GM12873 (cell line): ENCODE results near the gene SMIM31.

Experiments used
- TF ChIP-seq, protein P1 (sequence below): IDR thresholded peaks from 2 replicates; pipeline ENCODE4 v1.5.1; 2012; ENCODE audit warnings: low read depth, mild to moderate bottlenecking, moderate library complexity, low read length, control low read depth; ENCODE audit not compliant: insufficient read depth; ENCODE audit errors: missing control alignments

The SMIM31 gene

DNA sequence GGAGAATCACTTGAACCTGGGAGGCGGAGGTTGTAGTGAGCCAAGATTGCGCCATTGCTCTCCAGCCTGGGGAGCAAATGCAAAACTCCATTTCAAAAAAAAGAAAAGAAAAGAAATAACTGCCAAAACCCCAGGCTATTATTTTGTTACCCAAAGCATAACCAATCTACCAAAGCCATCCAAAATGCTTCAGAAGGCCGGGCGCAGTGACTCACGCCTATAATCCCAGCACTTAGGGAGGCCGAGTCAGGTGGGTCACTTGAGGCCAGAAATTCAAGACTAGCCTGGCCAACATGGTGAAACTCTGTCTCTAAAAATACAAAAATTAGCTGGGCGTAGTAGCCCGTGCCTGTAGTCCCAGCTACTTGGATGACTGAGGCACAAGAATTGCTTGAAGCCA is 49.8 kb downstream of the SMIM31 start:
- TF ChIP-seq, protein P1, sequence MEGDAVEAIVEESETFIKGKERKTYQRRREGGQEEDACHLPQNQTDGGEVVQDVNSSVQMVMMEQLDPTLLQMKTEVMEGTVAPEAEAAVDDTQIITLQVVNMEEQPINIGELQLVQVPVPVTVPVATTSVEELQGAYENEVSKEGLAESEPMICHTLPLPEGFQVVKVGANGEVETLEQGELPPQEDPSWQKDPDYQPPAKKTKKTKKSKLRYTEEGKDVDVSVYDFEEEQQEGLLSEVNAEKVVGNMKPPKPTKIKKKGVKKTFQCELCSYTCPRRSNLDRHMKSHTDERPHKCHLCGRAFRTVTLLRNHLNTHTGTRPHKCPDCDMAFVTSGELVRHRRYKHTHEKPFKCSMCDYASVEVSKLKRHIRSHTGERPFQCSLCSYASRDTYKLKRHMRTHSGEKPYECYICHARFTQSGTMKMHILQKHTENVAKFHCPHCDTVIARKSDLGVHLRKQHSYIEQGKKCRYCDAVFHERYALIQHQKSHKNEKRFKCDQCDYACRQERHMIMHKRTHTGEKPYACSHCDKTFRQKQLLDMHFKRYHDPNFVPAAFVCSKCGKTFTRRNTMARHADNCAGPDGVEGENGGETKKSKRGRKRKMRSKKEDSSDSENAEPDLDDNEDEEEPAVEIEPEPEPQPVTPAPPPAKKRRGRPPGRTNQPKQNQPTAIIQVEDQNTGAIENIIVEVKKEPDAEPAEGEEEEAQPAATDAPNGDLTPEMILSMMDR, result no peak

DNA sequence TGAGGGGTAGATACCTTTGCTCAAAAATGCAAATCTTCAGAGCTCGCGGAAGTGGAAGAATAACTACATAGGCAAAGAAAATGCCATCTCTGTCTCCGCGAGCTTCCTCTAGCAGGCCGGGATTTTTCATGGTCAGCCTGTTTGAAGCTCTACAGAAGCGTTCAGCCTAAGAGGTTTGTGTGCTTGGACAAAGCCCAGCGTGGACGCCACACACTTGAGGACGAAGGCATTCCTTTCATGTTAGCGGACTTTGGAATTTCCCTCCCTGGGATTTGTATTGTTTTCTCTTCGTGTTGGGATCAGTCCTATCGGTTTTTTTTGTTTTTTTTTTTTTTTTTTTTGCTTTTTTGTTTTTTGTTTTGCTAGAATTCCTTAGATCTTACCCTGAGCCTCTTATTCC is 53.7 kb downstream of the SMIM31 start:
- TF ChIP-seq, protein P1, result no peak

DNA sequence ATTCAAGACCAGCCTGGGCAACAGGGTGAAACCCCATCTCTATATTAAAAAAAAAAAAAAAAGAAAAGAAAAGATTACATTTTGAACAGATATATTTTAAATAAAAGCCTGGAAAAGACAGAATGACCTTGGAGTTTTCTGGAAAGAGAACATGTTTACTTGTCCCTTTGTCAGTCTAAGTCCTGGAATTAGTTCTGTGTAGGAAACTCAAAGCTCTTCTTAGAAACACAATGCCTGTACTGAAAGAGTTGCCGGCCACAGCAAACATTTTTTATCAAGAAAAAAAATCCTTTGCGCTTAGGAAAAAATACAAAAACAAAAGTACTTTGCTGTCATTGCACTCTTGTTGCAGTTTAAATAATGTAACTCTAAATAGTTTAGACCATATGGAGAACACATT is 59.6 kb downstream of the SMIM31 start:
- TF ChIP-seq, protein P1, result no peak

DNA sequence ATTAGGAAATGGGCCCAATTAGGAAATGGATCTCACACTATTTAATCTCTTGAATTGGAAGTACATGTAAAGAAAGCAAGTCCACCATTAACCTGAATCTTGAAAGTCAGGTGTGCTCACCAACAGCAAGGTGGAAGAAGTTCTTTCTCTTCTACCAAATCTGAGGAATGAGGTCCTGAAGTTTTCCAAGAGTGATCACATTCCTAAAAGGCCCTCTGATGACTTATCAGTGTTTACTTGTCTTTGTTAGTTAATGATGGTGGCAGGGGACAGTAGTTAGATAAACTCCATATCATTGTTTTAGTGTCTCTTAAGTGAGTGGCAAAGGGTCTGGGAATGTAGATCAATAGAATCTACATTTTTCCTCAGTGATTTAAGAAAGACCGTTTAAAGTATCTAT is 61.8 kb downstream of the SMIM31 start:
- TF ChIP-seq, protein P1, result no peak

DNA sequence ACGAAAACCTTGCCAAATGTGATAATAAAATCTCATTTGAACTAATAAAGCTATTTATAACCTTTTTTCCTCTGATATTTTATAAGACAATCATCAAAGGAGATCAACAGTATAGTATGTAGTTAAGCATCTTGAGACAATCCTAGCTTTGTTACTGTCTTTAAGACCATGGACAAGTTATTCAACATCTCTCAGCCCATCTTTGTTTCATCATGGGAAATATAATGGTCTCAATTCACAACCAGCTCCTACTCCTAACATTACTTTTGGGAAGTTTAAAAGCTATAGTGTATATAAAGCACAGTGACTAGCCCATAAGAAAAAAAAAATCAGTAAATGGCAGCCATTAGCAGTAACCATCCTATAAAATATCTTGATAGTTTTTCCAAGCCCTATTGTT is 65.4 kb downstream of the SMIM31 start:
- TF ChIP-seq, protein P1, result no peak

DNA sequence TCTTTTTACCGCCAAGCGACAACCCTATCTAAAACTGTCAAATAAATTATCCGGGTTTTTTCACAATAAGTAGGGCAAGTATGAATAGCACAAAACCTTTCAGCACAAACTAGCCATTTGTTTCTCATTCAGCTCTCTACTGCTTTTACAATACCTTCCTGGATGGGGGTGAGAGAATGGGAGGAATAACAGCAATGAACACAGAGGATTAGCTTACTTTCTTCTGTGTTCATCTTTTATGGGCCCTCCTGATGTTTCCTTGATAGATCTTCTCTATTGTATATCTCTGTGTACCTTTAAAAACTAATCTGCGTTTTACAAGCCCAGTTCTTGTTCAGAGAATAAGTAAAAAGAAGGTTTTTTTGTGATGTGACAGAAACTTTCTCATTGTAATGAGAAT is 67.8 kb downstream of the SMIM31 start:
- TF ChIP-seq, protein P1, result no peak

DNA sequence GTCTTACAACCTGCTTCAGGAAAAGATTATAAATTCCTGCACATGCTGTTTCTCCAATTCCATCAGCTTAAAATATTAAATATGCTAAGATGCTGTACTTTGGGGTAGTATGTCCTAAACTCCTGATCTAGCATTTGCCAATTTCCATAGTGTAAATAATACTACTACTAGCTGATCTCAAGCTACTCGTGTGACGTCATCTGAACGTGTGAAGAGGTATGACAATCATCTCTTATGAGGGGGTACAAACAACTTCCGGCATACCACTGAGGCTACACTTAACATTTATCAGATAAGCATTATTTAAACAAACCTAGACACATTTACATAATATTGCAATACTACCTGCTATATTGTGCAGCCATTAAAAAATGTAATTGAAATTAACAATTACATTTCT is 70.7 kb downstream of the SMIM31 start:
- TF ChIP-seq, protein P1, result no peak
